ENCODE results near the gene ALG12. TPM values are rescaled to one million over a fixed set of nuclear protein-coding genes. Genes with fewer than 3 reads are reported as not detected.
A peak's percentile ranks its signal among the peaks of the same experiment; 100 is the strongest.
"Not testable (repeated sequence)": the region's sequence is repeated elsewhere in the genome, so short reads cannot be mapped to it uniquely, and the experiment has no call there.

Gene ALG12
- total RNA-seq, 1 experiment from 2014 or later, result 18.6 TPM

DNA sequence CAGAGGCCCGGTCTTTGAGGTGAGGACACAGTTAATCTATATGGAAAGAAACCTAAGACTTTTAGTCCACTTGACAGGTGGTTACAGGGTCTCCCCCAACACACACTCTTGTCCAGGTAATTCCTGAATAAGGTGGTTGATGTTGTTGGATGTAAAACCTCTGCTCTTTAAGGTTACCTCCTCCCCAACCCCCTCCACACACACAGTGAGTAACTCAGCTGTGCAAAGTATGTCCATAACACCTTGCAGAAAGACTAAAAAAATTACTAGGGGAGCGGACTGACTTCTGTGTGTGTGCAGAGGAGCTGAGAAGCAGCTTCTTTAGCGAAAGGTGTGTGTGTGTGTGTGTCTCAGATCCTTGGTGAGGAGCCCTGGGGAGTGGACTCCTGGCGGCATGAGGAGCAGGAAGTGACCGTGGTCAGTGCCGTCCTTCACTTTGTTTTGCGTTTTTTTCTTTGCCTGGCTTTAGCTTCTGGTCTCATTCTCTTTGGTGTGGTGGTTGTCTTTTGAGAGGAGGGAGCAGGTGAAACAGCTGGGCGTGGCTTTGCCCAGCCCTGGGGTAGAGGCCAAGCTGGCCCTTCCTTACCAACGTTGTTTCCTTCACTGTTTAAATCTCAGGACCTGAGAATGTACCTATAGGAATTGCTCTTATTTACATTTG, 62.9 kb downstream of the ALG12 start:
- CTCF ChIA-PET, result interaction anchor here (0.5 kb wide), 1 partner anchor 57 kb away, joined by 3 read pairs; no protein-coding TSS in a partner anchor
- BruUV-seq (replicated peaks), result no TSS peak
- H3K36me3 ChIP-seq (ENCODE audit: insufficient read depth, low read length, poor library complexity, severe bottlenecking), result no peaks in the 10 kb centered on the region
- TF ChIP-seq CTCF (conservative IDR thresholded peaks at IDR 0.05; ENCODE audit: low read depth, low read length), result no peak
- TF ChIP-seq EZH2 (IDR thresholded peaks at IDR 0.05; ENCODE audit: borderline replicate concordance, low read depth, low read length, poor library complexity, severe bottlenecking), result no peak
- H3K27me3 ChIP-seq (replicated peaks; ENCODE audit: insufficient read depth, low read depth, low read length, poor library complexity), result peaks cover 6% of the 10 kb centered on the region
- peaks cover 12% of the 10 kb centered on the region for H3K4me1 ChIP-seq (ENCODE audit: insufficient read depth, low read length, poor library complexity, severe bottlenecking)
- peak overlapping the region; percentile 26 for H3K27ac ChIP-seq (ENCODE audit: low read depth, low read length, poor library complexity, severe bottlenecking)
- peak overlapping the region; percentile 73 for H3K4me3 ChIP-seq (ENCODE audit: low read depth, low read length, poor library complexity, severe bottlenecking)
- H3K9me3 ChIP-seq (ENCODE audit: low read depth, low read length, poor library complexity, severe bottlenecking), result no peaks in the 10 kb centered on the region
- intact Hi-C loops (cut with micrococcal nuclease; ENCODE audit: unreplicated experiment), result no loop called here
- POLR2A ChIA-PET (ENCODE audit: low non-redundant PET), result no interaction called here
- DNase-seq (ENCODE audit: low spot score), result no peak

GRCh38 chr22:49853981-49854831, 64.0 kb downstream of the ALG12 start:
- ChIA-PET CTCF (no interaction called here), POLR2A (ENCODE audit: low non-redundant PET) (no interaction called here)
- intact Hi-C loops (cut with micrococcal nuclease; ENCODE audit: unreplicated experiment), result no loop called here
- Histone ChIP-seq H3K36me3 (ENCODE audit: insufficient read depth, low read length, poor library complexity, severe bottlenecking) (no peaks in the 10 kb centered on the region), H3K27ac (ENCODE audit: low read depth, low read length, poor library complexity, severe bottlenecking) (peak overlapping the region; percentile 63), H3K27me3 (replicated peaks; ENCODE audit: insufficient read depth, low read depth, low read length, poor library complexity) (peaks cover 18% of the 10 kb centered on the region), H3K9me3 (ENCODE audit: low read depth, low read length, poor library complexity, severe bottlenecking) (no peaks in the 10 kb centered on the region), H3K4me3 (ENCODE audit: low read depth, low read length, poor library complexity, severe bottlenecking) (peak overlapping the region; percentile 73), H3K4me1 (ENCODE audit: insufficient read depth, low read length, poor library complexity, severe bottlenecking) (peaks cover 12% of the 10 kb centered on the region)
- no peak for TF ChIP-seq CTCF (conservative IDR thresholded peaks at IDR 0.05; ENCODE audit: low read depth, low read length)
- TF ChIP-seq EZH2 (IDR thresholded peaks at IDR 0.05; ENCODE audit: borderline replicate concordance, low read depth, low read length, poor library complexity, severe bottlenecking), result no peak
- BruUV-seq (replicated peaks), result no TSS peak
- DNase-seq (ENCODE audit: low spot score), result peak; percentile 36

- peak; percentile 98 for DNase-seq (ENCODE audit: low spot score)
- Histone ChIP-seq H3K27me3 (replicated peaks; ENCODE audit: insufficient read depth, low read depth, low read length, poor library complexity) (peaks cover 28% of the 10 kb centered on the region), H3K4me3 (ENCODE audit: low read depth, low read length, poor library complexity, severe bottlenecking) (peak within 1 kb of the TSS; percentile 84), H3K27ac (ENCODE audit: low read depth, low read length, poor library complexity, severe bottlenecking) (peak within 1 kb of the TSS; percentile 88), H3K36me3 (ENCODE audit: insufficient read depth, low read length, poor library complexity, severe bottlenecking) (no peaks in the 10 kb centered on the region), H3K4me1 (ENCODE audit: insufficient read depth, low read length, poor library complexity, severe bottlenecking) (peaks cover 12% of the 10 kb centered on the region), H3K9me3 (ENCODE audit: low read depth, low read length, poor library complexity, severe bottlenecking) (no peaks in the 10 kb centered on the region)
- POLR2A ChIA-PET (ENCODE audit: low non-redundant PET), result no interaction called here
- BruUV-seq (replicated peaks), result no TSS peak
- TF ChIP-seq EZH2 (IDR thresholded peaks at IDR 0.05; ENCODE audit: borderline replicate concordance, low read depth, low read length, poor library complexity, severe bottlenecking) (no peak), CTCF (conservative IDR thresholded peaks at IDR 0.05; ENCODE audit: low read depth, low read length) (no peak)
- CTCF ChIA-PET, result no interaction called here
- intact Hi-C loops (cut with micrococcal nuclease; ENCODE audit: unreplicated experiment), result no loop called here
These were observed 65.0 kb downstream of the ALG12 start, which contains the start of gene ZBED4 for GRCh38 chr22:49852898-49853894. TSS of gene ZBED4 (plus strand) at chr22:49853844. CDS start at chr22:49883663, 29,819 bp downstream.

DNA sequence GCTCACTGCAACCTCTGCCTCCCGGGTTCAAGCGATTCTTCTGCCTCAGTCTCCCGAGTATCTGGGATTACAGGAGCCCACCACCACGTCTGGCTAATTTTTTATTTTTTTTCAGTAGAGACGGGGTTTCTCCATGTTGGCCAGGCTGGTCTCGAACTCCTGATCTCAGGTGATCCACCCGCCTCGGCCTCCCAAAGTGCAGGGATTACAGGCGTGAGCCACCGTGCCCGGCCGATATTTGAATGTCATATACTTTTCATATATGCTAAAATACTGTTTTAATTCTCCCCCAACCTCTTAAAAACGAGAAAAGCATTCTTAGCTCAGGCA, 65.7 kb downstream of the ALG12 start:
- BruUV-seq (replicated peaks); intact Hi-C loops (cut with micrococcal nuclease; ENCODE audit: unreplicated experiment); DNase-seq (ENCODE audit: low spot score); H3K36me3 ChIP-seq (ENCODE audit: insufficient read depth, low read length, poor library complexity, severe bottlenecking); CTCF ChIA-PET; H3K9me3 ChIP-seq (ENCODE audit: low read depth, low read length, poor library complexity, severe bottlenecking); POLR2A ChIA-PET (ENCODE audit: low non-redundant PET): not testable (repeated sequence)
- Histone ChIP-seq H3K4me3 (ENCODE audit: low read depth, low read length, poor library complexity, severe bottlenecking) (peak overlapping the region; percentile 84), H3K4me1 (ENCODE audit: insufficient read depth, low read length, poor library complexity, severe bottlenecking) (peaks cover 12% of the 10 kb centered on the region), H3K27ac (ENCODE audit: low read depth, low read length, poor library complexity, severe bottlenecking) (peak overlapping the region; percentile 88), H3K27me3 (replicated peaks; ENCODE audit: insufficient read depth, low read depth, low read length, poor library complexity) (peaks cover 35% of the 10 kb centered on the region)
